Activated T-cell treated with anti-CD3 and anti-CD28 coated beads for 48 hours (primary cell): ENCODE data around the gene DNAH8.

Source experiments
- DNase-seq: peaks from one replicate; pipeline ENCODE4 v3.0.0-alpha.2; 2020; ENCODE audit warnings: low read depth

The DNAH8 gene, protein sequence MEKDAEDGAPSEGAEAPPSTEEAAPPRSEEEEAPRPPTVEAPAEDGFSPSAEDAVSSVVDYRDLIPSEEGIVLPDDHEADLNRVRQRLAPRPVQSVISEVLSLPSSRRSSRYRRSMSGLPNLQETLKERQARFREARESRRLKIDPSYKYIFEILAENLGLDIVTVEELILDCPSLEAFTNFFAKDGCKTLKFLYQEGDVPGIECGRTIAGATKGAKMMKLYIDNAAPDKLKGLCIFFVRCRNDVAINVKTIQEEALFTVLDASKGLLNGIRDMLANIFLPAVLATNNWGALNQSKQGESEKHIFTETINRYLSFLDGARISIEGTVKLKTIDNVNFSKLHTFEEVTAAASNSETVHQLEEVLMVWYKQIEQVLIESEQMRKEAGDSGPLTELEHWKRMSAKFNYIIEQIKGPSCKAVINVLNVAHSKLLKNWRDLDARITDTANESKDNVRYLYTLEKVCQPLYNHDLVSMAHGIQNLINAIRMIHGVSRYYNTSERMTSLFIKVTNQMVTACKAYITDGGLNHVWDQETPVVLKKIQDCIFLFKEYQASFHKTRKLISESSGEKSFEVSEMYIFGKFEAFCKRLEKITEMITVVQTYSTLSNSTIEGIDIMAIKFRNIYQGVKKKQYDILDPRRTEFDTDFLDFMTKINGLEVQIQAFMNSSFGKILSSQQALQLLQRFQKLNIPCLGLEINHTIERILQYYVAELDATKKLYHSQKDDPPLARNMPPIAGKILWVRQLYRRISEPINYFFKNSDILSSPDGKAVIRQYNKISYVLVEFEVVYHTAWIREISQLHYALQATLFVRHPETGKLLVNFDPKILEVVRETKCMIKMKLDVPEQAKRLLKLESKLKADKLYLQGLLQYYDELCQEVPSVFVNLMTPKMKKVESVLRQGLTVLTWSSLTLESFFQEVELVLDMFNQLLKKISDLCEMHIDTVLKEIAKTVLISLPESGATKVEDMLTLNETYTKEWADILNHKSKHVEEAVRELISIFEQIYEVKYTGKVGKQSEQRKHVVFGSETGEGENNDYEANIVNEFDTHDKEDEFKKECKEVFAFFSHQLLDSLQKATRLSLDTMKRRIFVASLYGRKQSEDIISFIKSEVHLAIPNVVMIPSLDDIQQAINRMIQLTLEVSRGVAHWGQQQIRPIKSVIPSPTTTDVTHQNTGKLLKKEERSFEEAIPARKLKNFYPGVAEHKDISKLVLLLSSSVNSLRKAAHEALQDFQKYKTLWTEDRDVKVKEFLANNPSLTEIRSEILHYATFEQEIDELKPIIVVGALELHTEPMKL (N-terminal part only)

GRCh38 chr6:38715016-38715689 lies at the start of gene DNAH8:
Gene DNAH8, plus strand, starts transcription at chr6:38715311. Its CDS starts 7,499 bp downstream, at chr6:38722810.
- peak; percentile 8 for DNase-seq

DNA sequence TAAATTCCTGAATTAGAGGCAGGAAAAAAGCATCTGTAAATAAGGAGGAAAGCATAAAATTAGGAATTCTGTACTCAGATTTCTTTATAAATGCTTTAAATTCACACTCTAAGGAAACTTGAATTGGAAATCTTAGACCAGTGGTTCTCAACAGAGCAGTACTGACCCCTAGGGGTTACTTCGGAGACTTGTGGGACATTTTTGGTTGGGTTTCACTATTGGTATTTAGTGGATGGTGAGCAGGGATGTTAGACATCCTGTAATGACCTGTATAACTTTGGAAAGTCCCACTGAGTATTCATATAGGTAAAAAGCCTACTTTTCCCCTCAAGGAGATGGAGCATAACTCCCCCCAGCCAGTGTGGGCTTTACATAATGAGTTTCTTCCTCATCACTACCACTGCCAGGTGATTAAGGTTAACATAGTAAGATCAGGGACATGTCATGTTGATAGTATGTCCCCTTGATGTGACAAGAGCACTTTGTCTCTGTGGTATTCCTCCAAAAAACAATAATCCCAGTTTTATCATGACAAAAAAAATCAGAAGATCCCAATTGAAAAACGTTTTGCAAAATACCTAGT lies 43.1 kb upstream of the DNAH8 start:
- DNase-seq, result no peak

GRCh38 chr6:38673397-38674165 lies 41.5 kb upstream of the DNAH8 start:
- DNase-seq, result no peak

- DNase-seq, result no peak
Measured at GRCh38 chr6:38676236-38676973, 38.7 kb upstream of the DNAH8 start.

GRCh38 chr6:38676974-38677544 lies 38.1 kb upstream of the DNAH8 start:
- DNase-seq, result no peak

DNA sequence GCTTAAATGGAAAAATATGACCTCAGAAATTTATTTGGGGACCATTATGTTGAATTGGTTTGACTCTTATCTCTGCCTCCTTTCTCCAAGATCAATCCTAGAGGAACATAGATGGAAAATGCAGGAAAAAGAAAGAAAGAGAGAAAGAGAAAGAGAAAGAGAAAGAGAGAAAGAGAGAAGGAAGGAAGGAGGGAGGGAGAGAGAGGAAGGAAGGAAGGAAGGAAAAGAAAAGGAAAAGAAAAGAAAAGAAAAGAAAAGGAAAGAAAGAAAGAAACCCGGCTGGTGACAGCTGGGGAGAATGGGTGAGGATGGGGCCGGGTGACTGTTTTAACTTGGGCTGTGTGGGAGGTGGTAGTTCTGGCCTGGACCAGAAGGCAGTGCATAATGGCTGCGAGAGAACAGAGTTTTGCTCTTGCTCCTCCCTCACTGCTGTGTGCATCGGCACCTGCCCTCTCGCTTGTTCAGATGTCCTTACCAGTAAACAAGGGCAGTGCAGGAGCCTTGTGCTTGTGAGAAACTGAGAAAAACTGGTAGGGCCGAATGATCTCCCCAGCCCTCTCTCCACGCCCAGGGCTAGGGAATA lies 36.8 kb upstream of the DNAH8 start:
- no peak for DNase-seq

GRCh38 chr6:38679668-38680067 lies 35.4 kb upstream of the DNAH8 start:
- no peak for DNase-seq

- no peak for DNase-seq
Measured at GRCh38 chr6:38681850-38682249, 33.3 kb upstream of the DNAH8 start.

DNA sequence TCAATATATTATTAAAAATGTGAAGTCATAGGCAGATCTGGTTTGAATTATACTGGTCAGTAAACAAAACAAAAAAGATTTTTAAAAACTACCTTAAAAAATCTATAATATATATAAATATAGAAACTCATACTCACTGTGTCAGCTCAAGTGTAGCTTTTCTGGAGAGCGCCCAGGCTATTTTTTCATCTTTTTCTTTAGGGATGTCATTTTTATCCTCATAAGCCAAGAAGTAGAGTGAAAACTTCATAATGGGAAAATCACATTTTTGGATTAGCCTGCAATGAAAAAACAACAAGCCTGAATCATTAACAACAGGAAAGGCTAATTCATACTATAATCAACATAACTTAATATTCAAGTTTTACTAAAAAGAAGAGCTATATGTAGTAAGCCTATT lies 30.9 kb upstream of the DNAH8 start:
- no peak for DNase-seq

GRCh38 chr6:38684904-38685303 lies 30.2 kb upstream of the DNAH8 start:
- DNase-seq, result no peak

DNA sequence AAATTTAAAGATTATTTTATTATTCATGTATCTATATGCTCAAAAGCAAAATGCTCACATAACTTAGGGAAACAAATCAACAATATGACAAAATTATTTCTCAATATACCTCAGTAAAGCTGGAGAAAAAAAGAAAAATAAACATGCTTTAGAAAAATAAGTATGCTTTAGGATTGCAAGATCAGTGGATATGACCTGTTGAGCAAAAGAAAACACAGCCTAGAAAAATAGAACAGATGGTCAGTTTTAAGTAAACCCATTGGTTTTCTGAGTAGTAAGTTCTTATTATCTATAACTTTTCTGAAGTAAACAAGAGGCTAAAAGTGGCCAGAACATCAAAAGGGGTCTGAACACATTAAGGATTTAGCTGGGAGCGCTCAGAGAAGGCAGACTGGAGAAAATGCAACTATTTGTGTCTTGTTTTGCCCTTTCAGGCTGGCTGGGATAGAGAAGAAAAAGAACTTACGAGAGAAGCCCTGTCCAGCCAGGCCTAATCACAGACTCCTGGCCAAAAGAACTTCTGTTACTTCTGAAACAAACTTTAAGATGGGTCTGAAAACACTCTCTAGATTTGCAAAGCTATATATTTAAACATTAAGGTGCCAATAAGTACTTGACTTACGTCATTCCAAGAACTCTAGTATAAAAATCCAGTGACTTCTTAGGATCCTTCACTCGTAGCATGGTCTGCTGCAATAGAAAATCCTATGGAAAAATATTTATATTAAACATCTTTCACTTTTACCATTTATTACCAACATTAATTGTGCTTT lies 28.7 kb upstream of the DNAH8 start:
- no peak for DNase-seq

GRCh38 chr6:38687043-38687353 lies 28.1 kb upstream of the DNAH8 start:
- no peak for DNase-seq

- no peak for DNase-seq
Measured at GRCh38 chr6:38687549-38687948, 27.6 kb upstream of the DNAH8 start.

DNA sequence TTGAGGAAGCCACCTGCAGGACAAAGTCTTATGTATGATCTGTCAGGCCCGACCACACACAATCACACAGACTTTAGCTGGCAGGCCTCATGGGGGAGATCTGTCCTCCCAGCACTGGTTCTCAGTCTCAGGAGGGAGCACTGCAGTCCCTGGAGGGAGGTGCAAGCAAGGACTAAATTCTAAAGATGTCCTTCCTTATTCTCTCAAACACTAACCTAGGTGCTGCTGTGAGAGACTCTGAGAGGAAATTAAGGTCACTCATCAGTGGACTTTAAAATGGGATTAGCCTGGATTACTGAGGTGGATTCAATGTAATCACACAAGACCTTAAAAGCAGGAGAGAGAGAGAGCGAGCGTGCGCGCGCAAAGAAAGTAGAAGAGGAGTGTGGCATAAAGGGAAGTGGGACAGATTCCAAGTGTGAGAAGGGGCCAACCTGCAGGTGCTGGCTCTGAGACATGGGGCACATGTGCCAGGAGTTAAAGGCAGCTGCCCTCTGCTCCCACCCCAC lies 26.5 kb upstream of the DNAH8 start:
- no peak for DNase-seq

GRCh38 chr6:38695227-38695900 lies 19.7 kb upstream of the DNAH8 start:
- DNase-seq, result no peak

DNA sequence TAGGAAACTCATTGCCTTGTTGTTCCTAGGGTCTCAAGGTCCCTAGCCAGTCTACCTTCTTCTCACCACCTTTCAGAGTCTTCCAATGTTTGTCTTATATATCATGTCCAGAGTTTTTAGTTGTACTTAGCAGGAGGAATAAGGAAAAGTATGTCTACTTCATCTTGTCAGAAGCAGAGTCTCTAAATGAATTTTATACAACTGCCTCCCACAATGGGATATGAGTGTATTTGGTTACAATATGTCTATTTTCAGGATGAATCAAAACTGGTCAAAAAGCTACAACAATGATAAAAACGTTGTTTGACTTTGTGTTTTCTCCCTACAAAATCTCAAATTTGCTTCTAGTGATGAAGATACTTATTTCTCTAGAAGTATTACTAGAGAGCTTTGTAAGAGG lies 19.2 kb upstream of the DNAH8 start:
- DNase-seq, result no peak

DNA sequence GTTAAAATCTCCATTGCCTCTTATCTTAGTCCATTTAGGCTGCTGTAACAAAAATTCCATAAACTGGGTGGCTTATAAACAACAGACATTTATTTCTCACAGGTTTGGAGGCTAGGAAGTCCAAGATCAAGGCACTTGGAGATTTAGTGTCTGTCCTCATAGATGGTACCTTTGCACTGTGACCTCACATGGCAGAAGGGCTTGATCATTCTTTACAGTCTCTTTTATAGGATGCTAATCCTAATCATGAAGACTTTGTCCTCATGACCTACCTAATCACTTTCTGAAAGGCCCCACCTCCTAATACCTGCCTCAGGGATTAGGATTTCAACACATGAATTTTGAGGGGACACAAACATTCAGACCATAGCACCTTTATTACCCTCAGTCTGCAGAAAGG lies 18.8 kb upstream of the DNAH8 start:
- no peak for DNase-seq

DNA sequence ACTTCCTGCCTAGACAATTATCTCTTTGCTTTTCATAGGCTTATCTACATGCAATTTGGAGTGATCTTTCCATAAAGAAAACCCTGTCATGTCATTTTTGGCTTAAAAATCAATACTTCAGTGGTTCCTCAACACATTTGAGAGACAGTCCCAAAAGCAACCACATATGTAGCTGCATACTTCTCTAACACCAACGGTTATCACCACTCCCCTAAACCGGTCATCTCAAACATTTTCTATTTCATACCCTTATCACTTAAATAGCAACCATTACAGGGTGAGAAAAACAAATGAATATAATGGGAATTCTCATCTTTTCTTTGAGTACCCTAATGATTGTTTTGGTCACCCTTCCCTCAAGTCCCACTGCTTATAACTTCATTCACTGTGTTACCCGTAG lies 17.3 kb upstream of the DNAH8 start:
- DNase-seq, result no peak
